Measurements from ENCODE around the gene SSH2. TPM values are rescaled to one million over a fixed set of nuclear protein-coding genes. Genes with fewer than 3 reads are reported as not detected.
A peak's percentile ranks its signal among the peaks of the same experiment; 100 is the strongest.

Gene SSH2
- total RNA-seq, 1 experiment from 2014 or later, result 14.6 TPM

GRCh38 chr17:29844339-29845048 lies 85.5 kb downstream of the SSH2 start:
- Histone ChIP-seq H3K23ac (ENCODE audit: insufficient read length, low read depth, low read length) (no peak overlapping the region), H3K79me1 (ENCODE audit: insufficient read depth, low read depth, low read length, poor library complexity, severe bottlenecking) (no peaks in the 10 kb centered on the region), H3K18ac (ENCODE audit: insufficient read length, low read depth, low read length) (no peak overlapping the region), H3K4me1 (ENCODE audit: insufficient read depth, low read length) (no peaks in the 10 kb centered on the region), H4K5ac (ENCODE audit: insufficient read length, low read depth, low read length) (no peak overlapping the region), H3K23me2 (ENCODE audit: insufficient read length, low read depth, low read length, poor library complexity, severe bottlenecking) (no peaks in the 10 kb centered on the region), H2BK120ac (ENCODE audit: low read depth, low read length, poor library complexity, severe bottlenecking) (no peak overlapping the region), H3K79me2 (ENCODE audit: insufficient read depth, low read length) (no peaks in the 10 kb centered on the region), H2AK5ac (ENCODE audit: insufficient read length, low read length) (no peak overlapping the region), H3K9ac (ENCODE audit: extremely low read depth, insufficient read length, low read length) (no peak overlapping the region), H2BK20ac (ENCODE audit: low read depth, low read length, poor library complexity, severe bottlenecking) (no peak overlapping the region), H2BK15ac (ENCODE audit: low read depth, low read length) (no peak overlapping the region), H2AFZ (ENCODE audit: low read length) (no peak overlapping the region), H3K56ac (ENCODE audit: insufficient read length, low read depth, low read length) (no peak overlapping the region), H3K4me2 (ENCODE audit: insufficient read depth, insufficient read length, low read length) (no peak overlapping the region), H3K9me3 (ENCODE audit: control insufficient read depth, low read depth, low read length) (no peaks in the 10 kb centered on the region), H3K27me3 (ENCODE audit: insufficient read depth, low read length) (no peaks in the 10 kb centered on the region), H2BK12ac (ENCODE audit: insufficient read length, low read depth, low read length) (no peak overlapping the region), H3K14ac (ENCODE audit: insufficient read depth, low read length) (no peak overlapping the region), H3T11ph (ENCODE audit: low read length) (no peak overlapping the region), H4K20me1 (ENCODE audit: control insufficient read depth, insufficient read depth, insufficient read length) (no peaks in the 10 kb centered on the region), H3K4ac (ENCODE audit: low read depth, low read length) (no peak overlapping the region), H2BK5ac (ENCODE audit: insufficient read length, low read length) (no peak overlapping the region), H4K91ac (ENCODE audit: insufficient read length, low read depth, low read length) (no peak overlapping the region), H4K8ac (replicated peaks; ENCODE audit: insufficient read length, low read depth, low read length) (no peak overlapping the region), H3K27ac (ENCODE audit: insufficient read length, low read depth, low read length) (no peak overlapping the region)
- no CpG with 5 or more reads among the region's 1 CpG for WGBS (ENCODE audit: extremely low coverage, insufficient read length, low lambda C conversion rate)
- Mint-ChIP-seq H3K4me1 (peaks cover 15 to 17% of the 10 kb centered on the region in 2 experiments), H3K27ac (peak overlapping the region in 1 of 3 experiments; percentile 19; a peak in 1 of 7 replicates), H3K27me3 (ENCODE audit: low read depth) (no peaks in the 10 kb centered on the region), H3K36me3 (ENCODE audit: insufficient read depth in 1 of 3, low read depth in 3 of 3) (no peaks in the 10 kb centered on the region; a peak in 1 of 7 replicates), H3K9me3 (no peaks in the 10 kb centered on the region; a peak in 1 of 5 replicates), H3K4me3 (no peak overlapping the region)
- no peak for DNase-seq
- 0 out of 3 replicates have a peak, but pooled peaks have one; percentile 16 for TF ChIP-seq CTCF (conservative IDR thresholded peaks at IDR 0.05)

Measured in H9 (cell line).